Immature natural killer cell (primary cell): ENCODE data around the gene ENTHD1. TPM values are rescaled to one million over a fixed set of nuclear protein-coding genes. Genes with fewer than 3 reads are reported as not detected.

Experiments used
- DNase-seq, 3 donors: peaks; one replicate each; pipeline ENCODE4 v3.0.0; 2022; ENCODE audit warnings: mixed read lengths in 1 of 3
- H3K27ac Mint-ChIP-seq, 6 donors: one replicate each; pipeline ENCODE4 v1.8.0; 2020; ENCODE audit warnings: mixed read lengths in 6 of 6, mild to moderate bottlenecking in 5 of 6, inconsistent platforms in 4 of 6, moderate library complexity in 3 of 6
- H3K27me3 Mint-ChIP-seq, 3 donors: one replicate each; pipeline ENCODE4 v1.8.0; 2020 to 2021; ENCODE audit warnings: low read depth in 3 of 3, mild to moderate bottlenecking in 3 of 3, mixed read lengths in 3 of 3, moderate library complexity in 3 of 3, inconsistent platforms in 1 of 3
- H3K36me3 Mint-ChIP-seq, 3 donors: one replicate each; pipeline ENCODE4 v1.8.0; 2020; ENCODE audit warnings: mixed read lengths in 3 of 3, inconsistent platforms in 2 of 3, mild to moderate bottlenecking in 2 of 3
- H3K4me1 Mint-ChIP-seq, 2 donors: one replicate each; pipeline ENCODE4 v1.8.0; 2020; ENCODE audit warnings: inconsistent platforms in 2 of 2, mild to moderate bottlenecking in 2 of 2, mixed read lengths in 2 of 2, moderate library complexity in 1 of 2
- H3K4me3 Mint-ChIP-seq, 5 donors: one replicate each; pipeline ENCODE4 v1.8.0; 2020; ENCODE audit warnings: mild to moderate bottlenecking in 5 of 5, mixed read lengths in 5 of 5, inconsistent platforms in 3 of 5, moderate library complexity in 3 of 5
- H3K9me3 Mint-ChIP-seq, 6 donors: one replicate each; pipeline ENCODE4 v1.8.0; 2020; ENCODE audit warnings: mild to moderate bottlenecking in 6 of 6, mixed read lengths in 6 of 6, inconsistent platforms in 4 of 6, moderate library complexity in 3 of 6
- polyA plus RNA-seq, 3 donors: library from polyadenylated mRNA; unstranded; fragments of 300-500 nt; fragmentation: Illumina TruSeq; gene quantifications; one replicate each; pipeline ENCODE4 v1.2.3, GENCODE V29; 2021

ENTHD1 gene
- polyA plus RNA-seq, 3 donors from 2014 or later: not detected

- H3K27ac Mint-ChIP-seq: peak overlapping the region in 1 of 6 donors; percentile 29
- no peak for DNase-seq
Observed at GRCh38 chr22:39806109-39806508, 87.5 kb downstream of the ENTHD1 start.

GRCh38 chr22:39805117-39805516 lies 88.4 kb downstream of the ENTHD1 start:
- H3K27ac Mint-ChIP-seq: no peak overlapping the region
- H3K27me3 Mint-ChIP-seq: peaks cover 4 to 25% (median 5%) of the 10 kb centered on the region in 3 donors
- H3K4me3 Mint-ChIP-seq: no peak overlapping the region
- peaks cover 0 to 3% (median 0%) of the 10 kb centered on the region in 6 donors for H3K9me3 Mint-ChIP-seq
- H3K4me1 Mint-ChIP-seq: no peaks in the 10 kb centered on the region
- H3K36me3 Mint-ChIP-seq: no peaks in the 10 kb centered on the region
- DNase-seq: no peak

More at GRCh38 chr22:39806109-39806508, 87.5 kb downstream of the ENTHD1 start:
- Mint-ChIP-seq H3K4me1 (no peaks in the 10 kb centered on the region), H3K36me3 (no peaks in the 10 kb centered on the region), H3K4me3 (no peak overlapping the region), H3K27me3 (peaks cover 4 to 25% (median 5%) of the 10 kb centered on the region in 3 donors), H3K9me3 (no peaks in the 10 kb centered on the region)

GRCh38 chr22:39802682-39803081 lies 90.9 kb downstream of the ENTHD1 start:
- DNase-seq: no peak
- Mint-ChIP-seq H3K4me3 (no peak overlapping the region), H3K27ac (no peak overlapping the region), H3K9me3 (peaks cover 7 to 22% (median 9%) of the 10 kb centered on the region in 6 donors), H3K4me1 (no peaks in the 10 kb centered on the region), H3K36me3 (peaks cover 0 to 9% (median 6%) of the 10 kb centered on the region in 3 donors), H3K27me3 (peaks cover 3 to 29% (median 5%) of the 10 kb centered on the region in 3 donors)

DNA sequence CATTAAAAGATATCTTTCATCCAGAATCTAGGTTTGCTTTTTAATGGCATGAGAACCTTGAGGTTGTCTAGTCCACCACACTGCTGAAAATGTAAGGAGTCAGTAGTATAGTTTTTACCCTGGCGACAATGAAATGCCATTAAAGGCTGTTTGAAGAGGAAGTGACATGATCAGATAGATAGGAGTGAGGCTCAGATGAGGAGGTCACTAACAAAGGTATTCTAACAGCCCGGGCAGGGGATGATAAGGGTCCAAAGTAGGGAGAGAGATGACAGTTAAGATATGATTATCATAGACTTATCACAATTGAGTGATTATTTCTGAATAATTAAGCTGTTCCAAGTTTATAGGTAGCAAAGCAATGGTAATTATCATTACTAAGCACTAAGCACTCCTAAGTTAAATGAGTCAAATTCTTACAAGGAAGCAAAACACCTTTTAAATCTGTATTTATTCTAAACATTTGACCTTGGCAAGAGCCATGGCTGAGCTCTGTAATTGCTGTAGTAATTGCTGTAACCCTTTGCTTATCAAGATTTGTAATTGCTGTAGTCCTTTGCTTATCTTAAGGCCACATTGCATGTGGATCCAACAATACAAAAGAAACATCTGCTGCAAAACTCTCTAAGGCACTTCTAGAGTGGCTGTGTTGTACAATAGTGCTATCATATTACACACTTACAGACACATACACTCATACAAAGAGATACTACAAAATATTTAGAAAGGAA lies 92.6 kb downstream of the ENTHD1 start:
- Mint-ChIP-seq H3K4me1 (no peaks in the 10 kb centered on the region), H3K27ac (no peak overlapping the region), H3K9me3 (peaks cover 12 to 36% (median 20%) of the 10 kb centered on the region in 6 donors), H3K4me3 (no peak overlapping the region), H3K36me3 (peaks cover 3 to 22% (median 15%) of the 10 kb centered on the region in 3 donors), H3K27me3 (peaks cover 5 to 30% (median 8%) of the 10 kb centered on the region in 3 donors)
- DNase-seq: no peak

DNA sequence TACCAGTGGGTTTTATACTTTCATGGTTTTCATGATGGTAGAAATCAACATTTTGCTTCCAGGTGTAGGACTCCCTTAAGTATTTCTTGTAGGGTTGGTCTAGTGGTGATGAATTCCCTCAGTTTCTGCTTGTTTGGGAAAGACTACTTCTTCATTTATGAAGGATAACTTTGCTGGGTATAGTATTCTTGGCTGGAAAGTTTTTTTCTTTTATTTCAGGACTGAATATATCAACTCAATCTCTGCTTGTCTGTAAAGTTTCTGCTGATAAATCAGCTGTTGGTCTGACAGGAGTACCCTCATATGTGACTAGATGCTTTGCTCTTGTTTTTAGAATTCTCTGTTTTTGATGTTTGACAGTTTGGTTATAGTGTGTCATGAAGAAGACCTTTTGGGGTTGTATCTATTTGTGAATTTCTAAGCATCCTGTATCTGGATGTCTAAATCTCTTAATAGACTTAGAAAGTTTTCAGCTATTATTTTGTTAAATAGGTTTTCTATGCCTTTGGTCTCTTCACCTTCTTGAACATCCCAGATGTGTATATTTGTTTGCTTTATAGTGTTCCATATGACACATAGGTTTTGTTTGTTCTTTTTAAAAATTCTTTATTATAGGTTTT lies 95.9 kb downstream of the ENTHD1 start:
- H3K4me3 Mint-ChIP-seq: no peak overlapping the region
- H3K27ac Mint-ChIP-seq: no peak overlapping the region
- peaks cover 7 to 22% (median 15%) of the 10 kb centered on the region in 3 donors for H3K36me3 Mint-ChIP-seq
- no peak for DNase-seq
- H3K27me3 Mint-ChIP-seq: peaks cover 7 to 18% (median 7%) of the 10 kb centered on the region in 3 donors
- H3K4me1 Mint-ChIP-seq: no peaks in the 10 kb centered on the region
- peaks cover 14 to 38% (median 20%) of the 10 kb centered on the region in 6 donors for H3K9me3 Mint-ChIP-seq

- H3K4me1 Mint-ChIP-seq: peaks cover 2 to 6% of the 10 kb centered on the region in 2 donors
- peak overlapping the region in 1 of 6 donors; percentile 9 for H3K27ac Mint-ChIP-seq
Observed at GRCh38 chr22:39789788-39790187, 103.8 kb downstream of the ENTHD1 start.

GRCh38 chr22:39785232-39785631 lies 108.3 kb downstream of the ENTHD1 start:
- Mint-ChIP-seq H3K9me3 (peaks cover 0 to 2% (median 0%) of the 10 kb centered on the region in 6 donors), H3K27me3 (no peaks in the 10 kb centered on the region), H3K4me1 (peaks cover 2 to 6% of the 10 kb centered on the region in 2 donors), H3K27ac (no peak overlapping the region), H3K4me3 (no peak overlapping the region), H3K36me3 (no peaks in the 10 kb centered on the region)
- peak in 1 of 3 donors; percentile 7 for DNase-seq

More at GRCh38 chr22:39789788-39790187, 103.8 kb downstream of the ENTHD1 start:
- Mint-ChIP-seq H3K36me3 (peaks cover 0 to 5% (median 0%) of the 10 kb centered on the region in 3 donors), H3K9me3 (no peaks in the 10 kb centered on the region), H3K27me3 (peaks cover 2 to 3% (median 2%) of the 10 kb centered on the region in 3 donors), H3K4me3 (no peak overlapping the region)
- no peak for DNase-seq

DNA sequence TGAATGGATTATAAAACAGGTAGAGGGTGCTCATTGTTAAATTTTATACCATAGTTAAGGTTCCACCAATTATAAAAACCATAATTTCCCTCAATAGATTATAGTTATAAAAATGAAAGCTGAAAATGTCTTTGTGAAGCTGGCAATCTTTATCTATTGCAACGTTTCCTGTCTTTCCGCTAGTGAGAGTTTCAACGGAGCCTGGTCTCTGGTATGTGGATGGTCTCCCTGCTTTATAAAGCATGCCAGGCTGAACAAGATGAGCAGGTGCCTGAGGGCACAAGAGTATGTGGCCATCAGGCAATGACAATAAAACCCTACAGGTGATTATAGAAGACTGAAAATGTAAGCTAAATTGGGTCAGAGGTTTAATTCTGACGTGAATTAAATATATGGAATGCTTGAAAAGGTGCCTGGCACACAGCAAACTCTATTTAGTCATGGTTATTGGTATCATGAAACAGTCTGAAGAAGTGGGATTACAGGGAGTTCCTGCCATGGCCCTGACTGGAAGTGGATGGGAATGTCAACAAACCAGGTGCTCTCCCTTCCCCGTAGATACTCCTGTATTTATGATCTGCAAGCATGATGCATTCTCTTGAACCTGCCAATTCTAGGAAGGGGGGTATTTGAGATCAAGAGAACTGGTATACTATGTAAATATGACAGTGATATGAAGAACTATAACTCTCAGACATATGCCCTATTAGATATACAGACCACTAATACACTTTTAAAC lies 115.7 kb downstream of the ENTHD1 start:
- Mint-ChIP-seq H3K36me3 (no peaks in the 10 kb centered on the region), H3K4me1 (peaks cover 17 to 20% of the 10 kb centered on the region in 2 donors), H3K27ac (no peak overlapping the region), H3K27me3 (peaks cover 0 to 1% (median 0%) of the 10 kb centered on the region in 3 donors), H3K9me3 (peaks cover 0 to 2% (median 0%) of the 10 kb centered on the region in 6 donors), H3K4me3 (no peak overlapping the region)
- no peak for DNase-seq

DNA sequence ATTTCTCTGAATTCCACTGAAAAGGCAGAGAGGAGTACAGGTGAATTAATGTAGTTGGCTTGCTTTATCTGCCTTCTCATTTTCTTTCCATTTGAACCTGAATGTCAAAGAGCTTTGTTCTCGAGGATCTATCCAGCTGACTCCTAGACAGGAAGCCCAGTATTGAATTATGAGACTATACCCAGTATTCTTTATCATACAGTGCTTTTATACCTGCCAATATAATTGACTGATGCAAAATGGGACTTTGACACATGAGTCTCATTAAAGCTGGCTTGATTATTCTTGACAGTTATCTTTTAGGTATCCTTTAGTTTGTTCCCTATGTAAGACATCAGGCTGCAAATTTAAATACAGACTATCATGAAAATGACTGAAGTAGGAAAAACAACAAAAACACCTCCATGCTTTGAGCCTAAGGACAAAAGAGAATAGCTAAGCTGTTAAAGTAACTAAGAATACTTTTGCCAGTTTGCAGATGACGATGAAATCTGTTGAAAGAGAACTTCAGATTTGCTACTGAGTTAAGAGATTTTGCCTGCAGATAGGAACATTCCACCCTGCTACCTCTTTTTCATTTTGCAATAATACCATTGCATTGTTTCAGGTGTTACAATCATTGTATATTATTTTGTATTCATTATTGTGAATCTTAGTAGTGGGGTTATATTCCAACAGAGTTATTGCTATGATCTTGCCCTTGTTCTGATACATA lies 117.1 kb downstream of the ENTHD1 start:
- Mint-ChIP-seq H3K4me3 (no peak overlapping the region), H3K27ac (no peak overlapping the region), H3K36me3 (no peaks in the 10 kb centered on the region), H3K9me3 (peaks cover 0 to 4% (median 2%) of the 10 kb centered on the region in 6 donors), H3K27me3 (peaks cover 0 to 3% (median 0%) of the 10 kb centered on the region in 3 donors), H3K4me1 (peaks cover 17 to 25% of the 10 kb centered on the region in 2 donors)
- DNase-seq: no peak

DNA sequence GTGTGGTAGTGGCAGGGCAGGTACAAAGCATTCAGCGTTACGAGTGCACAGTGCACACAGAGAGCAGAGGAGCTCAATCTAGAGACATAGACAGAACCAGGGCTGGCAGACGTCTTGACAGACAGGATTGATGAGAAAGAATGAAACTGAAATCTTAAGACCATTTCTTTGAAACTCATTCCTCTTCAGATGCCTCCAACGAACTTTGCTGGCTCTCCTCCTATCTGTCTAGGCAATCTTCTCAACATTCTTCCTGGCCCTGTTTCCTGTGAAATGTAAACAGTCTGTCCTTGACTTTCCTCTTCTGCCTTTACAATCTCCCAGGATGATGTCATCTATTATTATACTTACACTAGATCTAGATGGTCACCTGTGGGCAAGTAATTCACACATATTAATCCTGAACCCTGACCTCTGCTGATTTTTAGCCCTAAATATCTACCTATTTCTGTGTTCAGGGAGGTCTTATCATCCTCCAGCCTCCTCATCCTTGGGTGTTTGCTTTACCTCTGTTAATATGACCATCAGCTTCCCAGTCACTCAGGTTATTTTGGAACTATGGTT lies 119.5 kb downstream of the ENTHD1 start:
- DNase-seq: peak; percentile 12 to 24 (median 15)
- Mint-ChIP-seq H3K36me3 (no peaks in the 10 kb centered on the region), H3K27ac (no peak overlapping the region), H3K9me3 (peaks cover 0 to 10% (median 3%) of the 10 kb centered on the region in 6 donors), H3K4me3 (peak overlapping the region in 3 of 5 donors; percentile 1 to 34 (median 9)), H3K27me3 (peaks cover 0 to 4% (median 1%) of the 10 kb centered on the region in 3 donors), H3K4me1 (peaks cover 17 to 25% of the 10 kb centered on the region in 2 donors)

DNA sequence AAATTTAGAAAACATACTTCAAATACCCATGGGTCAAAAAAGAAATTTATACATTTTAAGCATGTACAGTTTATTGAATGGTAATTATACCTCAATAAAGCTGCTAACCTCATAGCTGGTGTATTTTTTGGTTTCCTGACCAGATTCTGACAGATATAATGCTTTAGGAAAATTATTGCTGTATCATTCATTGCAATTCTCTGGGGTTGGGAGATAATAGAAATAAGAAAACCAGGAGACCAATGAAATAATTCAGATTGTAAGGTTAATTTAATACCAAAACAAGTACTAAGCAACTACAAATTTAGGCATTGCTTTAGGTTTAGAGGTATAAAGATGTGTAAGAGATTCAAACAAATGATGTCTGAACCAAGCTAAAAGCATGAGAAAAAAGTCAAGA lies 120.1 kb downstream of the ENTHD1 start:
- H3K9me3 Mint-ChIP-seq: peaks cover 0 to 10% (median 3%) of the 10 kb centered on the region in 6 donors
- H3K36me3 Mint-ChIP-seq: no peaks in the 10 kb centered on the region
- peaks cover 0 to 6% (median 1%) of the 10 kb centered on the region in 3 donors for H3K27me3 Mint-ChIP-seq
- no peak overlapping the region for H3K27ac Mint-ChIP-seq
- H3K4me3 Mint-ChIP-seq: peak overlapping the region in 3 of 5 donors; percentile 1 to 34 (median 9)
- DNase-seq: no peak
- peaks cover 17 to 25% of the 10 kb centered on the region in 2 donors for H3K4me1 Mint-ChIP-seq

- H3K4me3 Mint-ChIP-seq: no peak overlapping the region
- DNase-seq: no peak
- peaks cover 1 to 6% (median 2%) of the 10 kb centered on the region in 3 donors for H3K27me3 Mint-ChIP-seq
- H3K9me3 Mint-ChIP-seq: peaks cover 0 to 10% (median 3%) of the 10 kb centered on the region in 6 donors
- peaks cover 17 to 25% of the 10 kb centered on the region in 2 donors for H3K4me1 Mint-ChIP-seq
- H3K27ac Mint-ChIP-seq: no peak overlapping the region
- H3K36me3 Mint-ChIP-seq: no peaks in the 10 kb centered on the region
Observed at GRCh38 chr22:39771486-39771885, 122.1 kb downstream of the ENTHD1 start.

DNA sequence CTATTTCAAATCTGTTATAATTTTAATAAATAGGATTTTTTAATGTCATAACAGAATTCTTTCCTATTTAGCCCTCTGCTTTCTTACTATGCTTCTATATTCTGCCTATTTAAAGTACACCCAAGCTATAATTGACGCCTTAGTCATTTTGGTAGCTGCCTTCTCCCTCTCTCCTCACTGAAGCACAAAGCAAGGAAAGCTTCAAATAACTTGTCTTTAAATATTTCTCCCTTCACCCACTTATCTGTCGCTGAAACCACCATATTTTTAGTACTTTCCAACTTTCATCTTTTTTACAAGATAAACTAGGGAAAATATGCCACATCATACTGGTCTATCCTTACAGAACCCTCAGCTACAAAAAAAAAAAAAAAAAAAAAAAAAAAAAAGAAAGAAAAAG lies 127.9 kb downstream of the ENTHD1 start:
- no peak overlapping the region for H3K27ac Mint-ChIP-seq
- no peak for DNase-seq
- H3K36me3 Mint-ChIP-seq: no peaks in the 10 kb centered on the region
- H3K9me3 Mint-ChIP-seq: peaks cover 0 to 2% (median 0%) of the 10 kb centered on the region in 6 donors
- H3K4me3 Mint-ChIP-seq: no peak overlapping the region
- no peaks in the 10 kb centered on the region for H3K4me1 Mint-ChIP-seq
- H3K27me3 Mint-ChIP-seq: peaks cover 6 to 10% (median 7%) of the 10 kb centered on the region in 3 donors
